PC-9 (cell line): ENCODE measurements around the gene TNRC6C.

Source experiments
- CTCF ChIP-seq: fragments of 200-600 bp; sonication (generic); conservative IDR thresholded peaks from 2 replicates; pipeline ENCODE4 v1.6.1; 2017; ENCODE audit warnings: mixed run types, antibody characterized with exemption, mild to moderate bottlenecking, moderate library complexity
- EZH2 ChIP-seq: fragments of 200-600 bp; sonication (generic); IDR thresholded peaks from 2 replicates; pipeline ENCODE4 v1.8.0; 2017; ENCODE audit warnings: antibody characterized with exemption, low read depth

GRCh38 chr17:77948690-77949114 is 9.8 kb upstream of the TNRC6C start:
- no peak for TF ChIP-seq CTCF
- no peak for TF ChIP-seq EZH2
